Measurements from ENCODE around the gene OR51V1. TPM values are rescaled to one million over a fixed set of nuclear protein-coding genes. Genes with fewer than 3 reads are reported as not detected.
A peak's percentile ranks its signal among the peaks of the same experiment; 100 is the strongest.

OR51V1 gene
- total RNA-seq, 1 donor from 2014 or later = not detected

DNA sequence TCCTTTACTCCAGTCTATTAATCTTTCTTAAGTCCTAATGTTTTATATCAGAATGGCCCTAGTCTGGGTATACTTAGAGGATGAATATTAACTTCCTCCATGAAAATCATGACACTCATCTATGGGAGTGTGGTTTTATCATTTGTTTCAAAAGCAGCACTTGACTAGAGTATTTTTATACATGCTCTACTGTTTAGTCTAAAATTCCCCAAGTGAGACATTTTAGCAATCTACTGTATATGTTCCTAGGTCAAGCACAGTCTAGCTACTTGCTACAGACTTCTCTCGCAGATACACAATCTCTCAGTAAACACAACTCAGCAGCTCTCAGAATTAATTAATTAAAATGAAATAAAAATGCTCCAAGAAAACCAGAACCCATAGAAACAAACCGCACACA lies 29.3 kb upstream of the OR51V1 start:
- Mint-ChIP-seq H3K4me1 (no peaks in the 10 kb centered on the region), H3K4me3 (no peak overlapping the region), H3K27ac (no peak overlapping the region), H3K36me3 (no peaks in the 10 kb centered on the region), H3K27me3 (ENCODE audit: insufficient read depth, low read depth) (no peaks in the 10 kb centered on the region), H3K9me3 (no peaks in the 10 kb centered on the region)
- H3F3A ChIP-seq (ENCODE audit: low read depth) = no peaks in the 10 kb centered on the region
- no peaks in the 10 kb centered on the region for H3K36me3 ChIP-seq
- no peaks in the 10 kb centered on the region for H3K79me2 ChIP-seq (ENCODE audit: low read depth)
- no peaks in the 10 kb centered on the region for H3K27me3 ChIP-seq
- H3K4me1 ChIP-seq = no peaks in the 10 kb centered on the region
- no peak overlapping the region for H3K9ac ChIP-seq
- H3K9me3 ChIP-seq (ENCODE audit: low read depth) = no peaks in the 10 kb centered on the region
- H3K4me3 ChIP-seq = no peak overlapping the region
- H3K4me2 ChIP-seq = no peak overlapping the region
- H4K20me1 ChIP-seq (ENCODE audit: low read depth) = no peaks in the 10 kb centered on the region
- H2AFZ ChIP-seq (replicated peaks) = no peak overlapping the region
- no peak for DNase-seq (ENCODE audit: low spot score)
- TF ChIP-seq EZH2 (IDR thresholded peaks at IDR 0.05) (no peak), EZH2phosphoT487 (IDR thresholded peaks at IDR 0.05) (no peak)
- TF ChIP-seq, protein P1, sequence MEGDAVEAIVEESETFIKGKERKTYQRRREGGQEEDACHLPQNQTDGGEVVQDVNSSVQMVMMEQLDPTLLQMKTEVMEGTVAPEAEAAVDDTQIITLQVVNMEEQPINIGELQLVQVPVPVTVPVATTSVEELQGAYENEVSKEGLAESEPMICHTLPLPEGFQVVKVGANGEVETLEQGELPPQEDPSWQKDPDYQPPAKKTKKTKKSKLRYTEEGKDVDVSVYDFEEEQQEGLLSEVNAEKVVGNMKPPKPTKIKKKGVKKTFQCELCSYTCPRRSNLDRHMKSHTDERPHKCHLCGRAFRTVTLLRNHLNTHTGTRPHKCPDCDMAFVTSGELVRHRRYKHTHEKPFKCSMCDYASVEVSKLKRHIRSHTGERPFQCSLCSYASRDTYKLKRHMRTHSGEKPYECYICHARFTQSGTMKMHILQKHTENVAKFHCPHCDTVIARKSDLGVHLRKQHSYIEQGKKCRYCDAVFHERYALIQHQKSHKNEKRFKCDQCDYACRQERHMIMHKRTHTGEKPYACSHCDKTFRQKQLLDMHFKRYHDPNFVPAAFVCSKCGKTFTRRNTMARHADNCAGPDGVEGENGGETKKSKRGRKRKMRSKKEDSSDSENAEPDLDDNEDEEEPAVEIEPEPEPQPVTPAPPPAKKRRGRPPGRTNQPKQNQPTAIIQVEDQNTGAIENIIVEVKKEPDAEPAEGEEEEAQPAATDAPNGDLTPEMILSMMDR (IDR thresholded peaks at IDR 0.05) = no peak
- H3K27ac ChIP-seq = no peak overlapping the region

DNA sequence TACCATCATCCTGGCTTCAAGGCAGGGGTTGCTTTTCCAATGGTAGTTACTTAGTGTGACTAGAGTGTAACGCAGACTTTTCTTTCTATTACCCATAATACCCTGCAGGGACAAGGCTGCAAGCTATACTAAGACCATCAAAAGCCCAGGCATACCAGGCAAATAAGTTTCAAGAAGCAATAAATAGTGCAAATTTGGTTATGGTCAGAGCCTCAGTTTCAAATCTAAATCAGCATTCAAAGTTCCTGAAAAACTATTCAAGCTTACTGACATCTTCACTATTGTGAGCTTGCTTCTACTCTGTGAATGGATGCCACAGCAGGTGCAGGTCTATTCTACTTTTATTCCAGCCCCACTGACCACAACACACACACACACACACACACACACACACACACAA lies 28.9 kb upstream of the OR51V1 start:
- TF ChIP-seq, protein P1 (IDR thresholded peaks at IDR 0.05) = no peak
- TF ChIP-seq EZH2 (IDR thresholded peaks at IDR 0.05) (no peak), EZH2phosphoT487 (IDR thresholded peaks at IDR 0.05) (no peak)
- Mint-ChIP-seq H3K4me1 (no peaks in the 10 kb centered on the region), H3K27ac (no peak overlapping the region), H3K27me3 (ENCODE audit: insufficient read depth, low read depth) (no peaks in the 10 kb centered on the region), H3K9me3 (no peaks in the 10 kb centered on the region), H3K4me3 (no peak overlapping the region), H3K36me3 (no peaks in the 10 kb centered on the region)
- no peaks in the 10 kb centered on the region for H3K4me1 ChIP-seq
- H3K9ac ChIP-seq = no peak overlapping the region
- H3K9me3 ChIP-seq (ENCODE audit: low read depth) = no peaks in the 10 kb centered on the region
- no peak overlapping the region for H3K27ac ChIP-seq
- no peak overlapping the region for H3K4me2 ChIP-seq
- no peak overlapping the region for H3K4me3 ChIP-seq
- H3K79me2 ChIP-seq (ENCODE audit: low read depth) = no peaks in the 10 kb centered on the region
- no peaks in the 10 kb centered on the region for H3K27me3 ChIP-seq
- H2AFZ ChIP-seq (replicated peaks) = no peak overlapping the region
- no peaks in the 10 kb centered on the region for H3K36me3 ChIP-seq
- DNase-seq (ENCODE audit: low spot score) = peak; percentile 15
- no peaks in the 10 kb centered on the region for H4K20me1 ChIP-seq (ENCODE audit: low read depth)
- H3F3A ChIP-seq (ENCODE audit: low read depth) = no peaks in the 10 kb centered on the region

DNA sequence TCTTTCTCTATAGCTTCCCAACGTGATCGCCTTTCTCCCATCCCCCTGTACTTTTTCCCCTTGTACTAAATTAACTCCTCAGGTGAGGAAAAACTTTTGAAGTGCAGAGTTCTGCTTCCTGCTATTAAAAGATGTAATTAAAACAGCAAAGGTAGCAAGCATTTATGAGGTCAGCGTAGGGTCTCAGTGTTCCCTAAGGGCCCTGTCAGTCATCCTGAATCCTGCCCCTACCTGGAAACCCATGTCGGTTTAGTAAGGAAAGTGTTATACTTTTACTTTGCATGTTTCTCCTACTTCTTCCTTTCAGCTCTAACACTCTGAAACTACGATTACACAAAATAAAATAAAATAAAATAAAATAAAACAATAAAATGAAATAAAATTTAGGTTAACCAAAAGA lies 27.6 kb upstream of the OR51V1 start:
- no peaks in the 10 kb centered on the region for H3K4me1 ChIP-seq
- no peak for TF ChIP-seq EZH2 (IDR thresholded peaks at IDR 0.05)
- TF ChIP-seq EZH2phosphoT487 (IDR thresholded peaks at IDR 0.05) = no peak
- TF ChIP-seq, protein P1 (IDR thresholded peaks at IDR 0.05) = no peak
- H3F3A ChIP-seq (ENCODE audit: low read depth) = no peaks in the 10 kb centered on the region
- no peaks in the 10 kb centered on the region for H3K9me3 ChIP-seq (ENCODE audit: low read depth)
- H3K36me3 ChIP-seq = no peaks in the 10 kb centered on the region
- no peak overlapping the region for H3K4me3 Mint-ChIP-seq
- no peaks in the 10 kb centered on the region for H4K20me1 ChIP-seq (ENCODE audit: low read depth)
- no peak overlapping the region for H3K27ac Mint-ChIP-seq
- no peak for DNase-seq (ENCODE audit: low spot score)
- H3K79me2 ChIP-seq (ENCODE audit: low read depth) = no peaks in the 10 kb centered on the region
- H3K27ac ChIP-seq = no peak overlapping the region
- no peaks in the 10 kb centered on the region for H3K4me1 Mint-ChIP-seq
- H3K27me3 ChIP-seq = no peaks in the 10 kb centered on the region
- peaks cover 3% of the 10 kb centered on the region for H3K27me3 Mint-ChIP-seq (ENCODE audit: insufficient read depth, low read depth)
- no peak overlapping the region for H2AFZ ChIP-seq (replicated peaks)
- no peak overlapping the region for H3K4me2 ChIP-seq
- H3K36me3 Mint-ChIP-seq = no peaks in the 10 kb centered on the region
- no peak overlapping the region for H3K9ac ChIP-seq
- no peaks in the 10 kb centered on the region for H3K9me3 Mint-ChIP-seq
- no peak overlapping the region for H3K4me3 ChIP-seq
